H54 (cell line): Measurements from ENCODE around the gene TERF2IP.

ENCODE experiments used
- DNase-seq: peaks from one replicate; pipeline ENCODE4 v3.0.0; 2011; ENCODE audit warnings: low spot score, mixed read lengths; ENCODE audit not compliant: insufficient read length
- FAIRE-seq: peaks from 3 replicates; lab custom pipeline; 2011; peaks lifted over from hg19 to GRCh38; lab: Jason Lieb, UNC
- POLR2A ChIP-seq: IDR thresholded peaks from 2 replicates; pipeline ENCODE4 v1.6.1; 2011; ENCODE audit warnings: low read depth, mild to moderate bottlenecking, low read length

Gene TERF2IP

DNA sequence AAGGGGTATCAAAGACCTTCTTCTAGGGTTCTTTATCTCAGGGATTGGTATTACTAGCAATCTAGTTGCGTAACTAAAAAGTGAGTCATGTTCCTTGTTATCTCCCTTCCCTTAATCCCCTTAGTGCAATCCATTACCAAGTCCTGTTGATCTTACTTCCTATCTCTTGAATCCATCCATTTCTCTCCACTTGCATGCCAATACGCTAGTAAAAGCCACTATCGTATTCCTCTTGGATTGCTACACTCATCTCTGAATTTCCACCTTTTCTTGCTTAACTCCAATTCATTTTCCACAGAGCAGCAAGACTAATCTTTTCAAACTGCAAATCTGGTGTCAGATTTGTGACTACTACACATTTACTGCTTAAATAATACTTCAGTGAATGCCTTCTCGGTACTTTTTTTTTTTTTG, 22.6 kb upstream of the TERF2IP start:
- no peak for TF ChIP-seq POLR2A
- DNase-seq = no peak
- no peak for FAIRE-seq

DNA sequence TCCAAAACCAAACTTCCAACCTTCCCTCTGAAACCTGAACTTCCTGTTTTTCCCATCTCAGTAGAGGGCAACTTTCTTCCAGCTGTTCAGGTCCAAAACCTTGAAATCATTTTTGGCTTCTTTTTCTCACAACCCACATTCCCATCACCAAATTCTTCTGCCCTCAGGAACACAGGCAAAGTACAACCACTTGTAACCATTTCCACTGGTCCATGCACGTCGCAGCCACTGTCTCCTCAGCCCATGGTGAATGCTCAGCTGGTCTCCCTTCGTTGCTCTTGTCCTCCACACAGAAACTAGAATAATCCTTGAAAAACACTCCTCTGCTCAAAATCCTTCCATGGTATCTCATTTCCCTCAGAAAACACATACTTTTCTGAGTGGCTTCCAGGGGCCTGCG, 20.8 kb upstream of the TERF2IP start:
- FAIRE-seq (no peak), DNase-seq (no peak)
- no peak for TF ChIP-seq POLR2A

DNA sequence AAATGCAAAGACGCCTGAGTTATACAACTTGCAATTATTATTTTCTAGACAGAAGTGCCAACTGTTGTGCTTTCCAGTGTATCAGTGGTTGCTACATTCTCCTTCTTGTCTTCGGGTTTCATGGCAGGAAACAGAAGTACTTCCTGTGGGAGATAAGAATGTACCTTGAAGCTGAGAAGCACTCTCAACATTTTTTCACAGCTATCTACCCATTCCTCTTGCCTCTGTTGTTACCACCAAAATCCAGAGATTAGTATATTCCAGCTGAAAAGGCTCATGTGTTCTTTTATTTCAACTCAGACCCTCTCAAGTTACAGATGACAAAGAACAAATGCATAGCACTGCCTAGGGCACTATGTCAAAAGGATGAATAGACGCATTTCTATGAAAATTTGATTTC, 19.7 kb upstream of the TERF2IP start:
- FAIRE-seq (no peak), DNase-seq (no peak)
- TF ChIP-seq POLR2A = no peak

DNA sequence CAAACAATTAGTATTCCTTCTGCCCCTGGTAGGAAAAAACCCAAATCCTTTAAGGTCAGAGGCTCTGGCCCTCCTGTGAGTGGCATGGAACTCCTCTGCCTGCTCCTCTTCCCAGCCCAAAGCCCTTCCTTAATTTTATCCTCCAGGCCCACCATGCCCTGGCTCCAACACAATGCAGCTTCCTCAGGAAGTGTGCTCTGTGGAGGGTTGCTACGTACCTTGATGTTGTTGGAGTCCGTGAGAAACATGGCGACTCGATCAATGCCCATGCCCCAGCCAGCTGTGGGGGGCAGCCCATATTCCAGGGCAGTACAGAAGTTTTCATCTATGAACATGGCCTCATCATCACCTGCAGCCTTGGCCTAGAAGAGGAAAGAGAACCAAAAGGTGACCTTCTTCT, 19.2 kb upstream of the TERF2IP start:
- no peak for TF ChIP-seq POLR2A
- FAIRE-seq (no peak), DNase-seq (no peak)

DNA sequence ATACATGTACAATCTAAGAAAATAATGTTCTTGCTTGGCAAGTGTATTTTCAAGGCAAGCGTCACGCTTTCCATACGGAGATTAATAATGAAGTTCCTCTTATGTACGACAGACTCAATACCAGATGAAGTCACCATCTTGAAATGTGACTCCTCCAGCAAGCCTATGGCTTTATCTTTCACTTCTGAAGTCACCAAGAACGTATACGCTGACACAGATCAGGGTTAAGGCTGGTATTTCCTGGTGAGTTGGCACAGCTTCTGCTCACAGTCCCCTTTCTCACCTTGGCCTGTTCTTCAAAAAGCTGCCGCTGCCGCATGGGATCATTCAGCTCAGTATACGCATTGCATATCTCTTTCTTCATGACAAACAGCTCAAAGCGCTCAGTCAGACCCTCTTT, 18.4 kb upstream of the TERF2IP start:
- DNase-seq (no peak), FAIRE-seq (no peak)
- no peak for TF ChIP-seq POLR2A

DNA sequence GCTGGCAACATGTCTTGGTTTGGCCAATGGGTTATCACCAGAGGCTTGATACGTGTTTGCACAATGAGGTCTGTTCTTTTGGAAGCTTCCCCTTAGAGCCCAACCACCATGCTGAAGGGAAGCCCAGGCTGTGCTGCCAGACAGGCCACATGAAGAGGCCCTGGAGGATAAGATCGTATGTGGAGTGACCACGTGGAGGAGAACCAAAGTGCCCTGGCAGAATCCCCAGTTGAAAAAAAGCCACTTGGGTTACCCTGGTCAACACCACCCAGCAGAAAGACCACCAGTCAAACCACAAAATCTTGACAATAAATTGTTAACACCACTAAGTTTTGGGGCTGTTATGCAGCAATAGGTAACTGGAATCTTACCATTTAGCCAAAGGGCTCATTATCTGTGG, 17.5 kb upstream of the TERF2IP start:
- FAIRE-seq = no peak
- no peak for DNase-seq
- TF ChIP-seq POLR2A = no peak

DNA sequence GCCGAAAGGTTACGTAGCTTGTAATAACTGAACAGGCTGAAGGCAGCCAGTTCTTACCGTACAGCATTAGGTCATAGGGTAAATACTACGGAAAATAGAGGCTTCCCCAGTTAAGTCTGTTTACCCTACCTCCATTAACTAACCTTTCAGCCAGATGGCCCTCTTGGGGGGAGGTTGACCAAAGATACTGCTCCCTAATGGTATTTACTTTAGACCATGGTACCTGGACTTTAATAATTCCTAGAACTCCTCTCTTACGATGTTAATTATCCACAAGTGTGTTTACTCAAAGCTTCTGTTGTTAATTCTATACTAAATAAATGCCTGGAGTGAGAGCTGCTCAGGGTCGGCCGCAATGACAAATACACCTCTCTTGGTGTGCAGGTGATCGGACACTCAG, 14.7 kb upstream of the TERF2IP start:
- FAIRE-seq = no peak
- TF ChIP-seq POLR2A = no peak
- no peak for DNase-seq

DNA sequence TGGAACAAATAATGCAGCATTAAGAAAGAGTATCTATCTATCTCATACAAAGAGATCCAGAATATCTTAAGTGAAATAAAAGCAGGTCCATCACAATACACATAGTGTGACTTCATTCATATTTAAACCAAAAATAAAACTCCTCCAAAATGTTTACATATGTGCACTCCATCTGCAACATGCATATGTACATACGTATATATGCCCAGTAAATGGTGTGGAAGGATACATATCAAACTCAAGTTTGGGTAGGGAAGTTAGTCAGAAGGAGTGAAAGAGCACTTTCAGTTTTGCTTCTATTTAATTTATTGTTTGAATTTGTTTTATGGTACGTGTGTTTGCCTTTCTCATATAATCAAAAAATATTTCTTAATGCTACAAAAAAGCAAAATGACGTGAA, 12.5 kb upstream of the TERF2IP start:
- no peak for TF ChIP-seq POLR2A
- FAIRE-seq = no peak
- no peak for DNase-seq

DNA sequence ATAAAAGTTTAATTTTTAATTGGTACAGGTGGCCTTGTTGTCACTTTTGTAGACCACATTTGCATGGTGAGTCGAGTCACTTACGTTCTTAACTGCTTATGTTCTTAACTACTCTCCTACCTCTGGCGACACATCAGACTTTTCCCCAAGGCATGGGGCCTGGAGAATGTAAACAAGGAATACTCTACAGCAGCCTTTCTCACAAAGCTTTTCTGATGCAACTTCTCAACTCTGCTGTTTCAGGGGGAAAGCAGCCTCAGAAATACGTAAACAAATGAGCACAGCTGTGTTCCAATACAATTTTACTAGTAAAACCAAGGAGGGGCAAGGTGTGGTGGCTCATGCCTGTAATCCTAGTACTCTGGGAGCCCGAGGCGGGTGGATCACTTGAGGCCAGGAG, 7.0 kb upstream of the TERF2IP start:
- no peak for DNase-seq
- TF ChIP-seq POLR2A = no peak
- FAIRE-seq = no peak

DNA sequence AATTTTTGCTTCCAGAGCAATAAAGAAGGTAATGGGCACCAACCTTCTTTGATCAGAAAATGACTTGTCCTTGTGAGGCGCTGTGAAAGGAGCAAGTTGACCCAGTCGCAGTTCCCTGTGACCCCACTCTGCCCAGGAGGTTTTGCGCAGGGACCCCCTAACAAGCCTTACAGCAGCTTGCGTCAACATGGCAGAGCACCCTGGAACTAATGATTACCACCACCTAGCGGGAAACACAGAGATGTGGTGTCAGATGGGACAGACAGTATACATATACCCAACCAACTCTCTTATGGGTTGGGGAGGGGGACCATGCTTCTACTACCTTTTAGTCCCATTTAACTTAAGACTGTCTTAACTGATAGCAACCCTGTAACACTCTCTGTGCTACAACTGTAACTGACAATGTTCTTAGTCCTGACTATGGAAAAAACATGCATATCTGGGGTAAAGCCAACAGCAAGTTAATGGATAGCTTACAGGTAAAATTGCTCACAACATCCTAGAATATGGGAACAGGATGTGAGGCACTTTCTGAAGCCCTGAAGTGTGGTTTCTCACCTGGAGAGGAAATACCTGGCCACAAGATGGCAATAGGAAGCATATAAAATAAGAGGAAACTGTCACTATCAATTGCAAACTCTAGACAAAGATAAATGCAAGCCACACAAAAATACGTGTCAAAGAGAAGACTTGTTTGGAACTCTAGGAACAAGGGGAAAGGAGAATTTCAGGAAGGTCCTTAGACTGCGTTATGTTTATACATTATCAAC, 3.1 kb upstream of the TERF2IP start:
- DNase-seq (no peak), FAIRE-seq (no peak)
- no peak for TF ChIP-seq POLR2A

DNA sequence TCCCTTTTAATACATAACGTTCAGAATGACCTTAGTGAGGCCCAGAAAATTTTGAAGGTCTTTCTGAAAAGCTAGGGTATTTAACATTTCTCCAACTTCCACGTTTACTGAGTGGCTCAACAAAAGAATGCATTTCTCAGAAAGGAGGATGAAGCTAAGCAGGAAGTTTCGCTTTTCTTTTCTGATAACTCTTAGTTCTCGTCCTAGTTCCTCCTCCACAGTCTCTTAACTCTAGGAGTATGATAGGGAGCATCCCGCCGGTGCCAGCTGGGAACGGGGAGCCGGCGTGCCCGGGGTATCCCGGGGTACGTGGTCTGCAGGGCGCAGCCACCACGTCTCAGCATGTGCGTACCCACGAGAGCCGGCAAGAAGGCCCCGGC, 471 bp upstream of the TERF2IP start:
- TF ChIP-seq POLR2A = no peak
- DNase-seq (no peak), FAIRE-seq (no peak)

DNA sequence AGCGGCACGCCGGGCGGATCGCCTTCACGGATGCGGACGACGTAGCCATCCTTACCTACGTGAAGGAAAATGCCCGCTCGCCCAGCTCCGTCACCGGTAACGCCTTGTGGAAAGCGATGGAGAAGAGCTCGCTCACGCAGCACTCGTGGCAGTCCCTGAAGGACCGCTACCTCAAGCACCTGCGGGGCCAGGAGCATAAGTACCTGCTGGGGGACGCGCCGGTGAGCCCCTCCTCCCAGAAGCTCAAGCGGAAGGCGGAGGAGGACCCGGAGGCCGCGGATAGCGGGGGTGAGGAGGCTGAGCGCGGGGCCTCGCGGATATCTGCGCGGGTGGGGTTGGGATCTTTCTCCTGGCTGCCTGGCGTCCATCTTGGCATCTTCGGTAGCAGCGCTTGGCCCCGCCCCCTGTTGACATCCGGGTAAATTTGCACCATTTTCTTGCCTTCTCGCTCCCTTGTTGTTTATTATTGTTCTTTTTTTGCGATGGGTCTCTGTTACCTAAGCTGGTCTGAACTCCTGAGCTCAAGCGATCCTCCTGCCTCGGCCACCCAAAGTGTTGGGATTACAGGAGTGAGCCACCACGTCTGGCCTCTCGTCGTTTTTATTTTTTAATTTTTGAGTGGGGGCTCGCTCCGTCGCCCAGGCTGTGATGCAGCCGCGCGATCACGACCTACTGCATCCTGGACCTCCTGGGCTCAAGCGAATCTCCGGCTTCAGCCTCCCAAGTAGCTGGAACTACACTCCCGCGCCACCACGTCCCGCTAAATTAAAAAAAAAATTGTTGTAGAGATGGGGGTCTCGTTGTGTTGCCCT, 898 bp downstream of the TERF2IP start:
- FAIRE-seq (no peak), DNase-seq (peak; percentile 58)
- TF ChIP-seq POLR2A = peak; percentile 42; the same call in 1 of the 2 replicates

DNA sequence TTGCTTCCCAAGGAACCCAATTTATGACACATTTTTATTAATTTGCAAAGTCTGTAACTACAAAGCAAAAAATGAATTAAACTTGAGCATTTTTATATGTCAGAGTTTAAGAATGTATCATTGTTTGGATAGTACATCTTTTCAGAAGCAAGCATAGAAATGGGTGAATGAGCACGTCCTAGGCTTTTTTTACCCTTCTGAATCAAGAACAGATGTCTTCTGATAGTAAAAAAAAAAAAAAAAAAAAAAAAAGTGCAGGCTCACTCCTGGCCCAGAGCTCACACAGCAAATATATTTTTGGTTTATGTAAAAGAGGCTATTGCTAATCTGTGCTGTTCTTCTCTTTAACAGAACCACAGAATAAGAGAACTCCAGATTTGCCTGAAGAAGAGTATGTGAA, 6.3 kb downstream of the TERF2IP start:
- no peak for FAIRE-seq
- DNase-seq = no peak
- TF ChIP-seq POLR2A = no peak

DNA sequence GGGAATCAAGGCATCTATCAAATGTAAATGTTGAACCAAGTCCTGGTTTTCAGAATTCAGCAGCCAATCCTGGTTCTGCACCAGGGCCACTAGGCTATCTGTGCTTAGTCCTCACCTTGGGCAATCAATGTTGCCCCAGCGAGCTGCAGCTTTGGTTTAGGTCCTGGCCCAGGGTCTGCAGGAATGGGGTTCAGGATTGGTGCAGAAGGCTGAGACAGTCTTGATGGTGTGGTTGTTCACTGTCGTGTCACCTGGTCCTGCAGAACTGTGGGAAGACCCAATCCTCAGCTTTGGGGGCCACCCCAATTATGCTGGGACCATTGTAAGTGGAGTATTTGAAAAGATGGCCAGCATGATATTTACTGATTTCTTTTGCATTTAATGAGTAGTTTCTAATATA, 10.6 kb downstream of the TERF2IP start:
- FAIRE-seq = no peak
- no peak for DNase-seq
- no peak for TF ChIP-seq POLR2A

DNA sequence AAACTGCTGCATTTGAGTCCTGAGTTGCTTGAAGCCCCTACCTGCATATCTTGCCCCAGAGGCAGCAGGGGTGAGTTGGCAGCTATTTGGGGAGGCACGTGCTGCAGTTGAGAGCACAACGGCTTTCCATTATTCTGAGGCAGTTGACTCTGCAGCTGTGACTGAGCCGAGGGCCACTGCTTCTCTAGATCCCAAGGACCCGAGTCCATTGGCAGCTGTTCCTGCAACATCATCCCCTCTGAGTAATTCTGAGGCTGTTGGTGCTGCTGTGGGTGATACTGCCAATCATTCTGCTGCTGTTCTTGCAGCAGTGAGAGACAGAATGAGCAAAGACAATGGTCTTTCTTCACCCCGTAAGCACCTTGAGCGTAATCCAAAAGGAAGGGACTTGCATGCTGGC, 12.7 kb downstream of the TERF2IP start:
- FAIRE-seq (no peak), DNase-seq (no peak)
- no peak for TF ChIP-seq POLR2A
